HG03108 (cell line): ENCODE measurements around the gene RSPH1.

Experiments used
- ATAC-seq: cut with Tn5 transposase; IDR thresholded peaks from one replicate; pipeline ENCODE4 v1.9.1; 2021; ENCODE audit warnings: moderate library complexity; ENCODE audit not compliant: unreplicated experiment

RSPH1 gene

GRCh38 chr21:42513985-42514882 lies 18.2 kb upstream of the RSPH1 start:
- ATAC-seq, result peak; percentile 44

GRCh38 chr21:42513151-42513984 lies 17.3 kb upstream of the RSPH1 start, which contains the start of gene SLC37A1:
Gene SLC37A1, plus strand, starts transcription at chr21:42513852. Its CDS starts 4,603 bp downstream, at chr21:42518455.
- no peak for ATAC-seq

- ATAC-seq, result no peak
Measured at GRCh38 chr21:42512346-42513034, 16.5 kb upstream of the RSPH1 start.

GRCh38 chr21:42509244-42509643 lies 13.2 kb upstream of the RSPH1 start:
- no peak for ATAC-seq

GRCh38 chr21:42508371-42508770 lies 12.3 kb upstream of the RSPH1 start:
- ATAC-seq, result no peak

GRCh38 chr21:42507418-42507817 lies 11.4 kb upstream of the RSPH1 start:
- ATAC-seq, result no peak

- ATAC-seq, result peak; percentile 73
Measured at GRCh38 chr21:42505090-42505726, 9.2 kb upstream of the RSPH1 start.

GRCh38 chr21:42503711-42504110 lies 7.7 kb upstream of the RSPH1 start:
- no peak for ATAC-seq

- no peak for ATAC-seq
Measured at GRCh38 chr21:42500736-42501135, 4.7 kb upstream of the RSPH1 start.

- ATAC-seq, result no peak
Measured at GRCh38 chr21:42500225-42500624, 4.2 kb upstream of the RSPH1 start.

GRCh38 chr21:42499444-42500112 lies 3.6 kb upstream of the RSPH1 start:
- ATAC-seq, result no peak

GRCh38 chr21:42498012-42498411 lies 2.0 kb upstream of the RSPH1 start:
- no peak for ATAC-seq

GRCh38 chr21:42496839-42497202 lies 797 bp upstream of the RSPH1 start:
- ATAC-seq, result no peak

- ATAC-seq, result no peak
Measured at GRCh38 chr21:42495765-42496119, 282 bp downstream of the RSPH1 start.

- no peak for ATAC-seq
Measured at GRCh38 chr21:42495027-42495426, 997 bp downstream of the RSPH1 start.

GRCh38 chr21:42493109-42494060 lies 2.6 kb downstream of the RSPH1 start:
- no peak for ATAC-seq

- ATAC-seq, result no peak
Measured at GRCh38 chr21:42492201-42492600, 3.8 kb downstream of the RSPH1 start.

GRCh38 chr21:42491328-42491727 lies 4.7 kb downstream of the RSPH1 start:
- ATAC-seq, result no peak

GRCh38 chr21:42490720-42491119 lies 5.3 kb downstream of the RSPH1 start:
- no peak for ATAC-seq
